ENCODE results near the gene RELL2.

- TF ChIP-seq POLR2AphosphoS5 (IDR thresholded peaks at IDR 0.05), result peak; percentile 37 to 68 (median 52)
- no peak for TF ChIP-seq POLR2A (IDR thresholded peaks at IDR 0.05)
- TF ChIP-seq CTCF (IDR thresholded peaks at IDR 0.05 in 8 of 11, conservative IDR thresholded peaks at IDR 0.05 in 3 of 11), result peak; percentile 86 to 95 (median 93)
Observed at GRCh38 chr5:141664733-141665461, 28.1 kb downstream of the RELL2 start.
